GM23248 (cell line): ENCODE measurements around the gene ZSCAN9. TPM values are rescaled to one million over a fixed set of nuclear protein-coding genes. Genes with fewer than 3 reads are reported as not detected.
A peak's percentile ranks its signal among the peaks of the same experiment; 100 is the strongest.

Experiments used
- DNase-seq: peaks from one replicate; pipeline ENCODE4 v3.0.0-alpha.2; 2015
- H2AFZ ChIP-seq: fragments of 200-600 bp; sonication (generic); 2 replicates; pipeline ENCODE4 v1.6.1; 2016; ENCODE audit warnings: antibody characterized with exemption
- H3F3A ChIP-seq: fragments of 200-600 bp; sonication (generic); 2 replicates; pipeline ENCODE4 v1.6.1; 2016; ENCODE audit warnings: mild to moderate bottlenecking, antibody characterized with exemption, mixed run types; ENCODE audit not compliant: insufficient read depth
- H3K27ac ChIP-seq: fragments of 200-600 bp; sonication (generic); 2 replicates; pipeline ENCODE4 v1.5.1; 2016; ENCODE audit warnings: mild to moderate bottlenecking
- H3K27me3 ChIP-seq: fragments of 200-600 bp; sonication (generic); replicated peaks from 2 replicates; pipeline ENCODE4 v1.6.1; 2016; ENCODE audit warnings: mild to moderate bottlenecking; ENCODE audit not compliant: insufficient read depth
- H3K36me3 ChIP-seq: fragments of 200-600 bp; sonication (generic); 2 replicates; pipeline ENCODE4 v1.6.1; 2016; ENCODE audit warnings: low read depth, mild to moderate bottlenecking
- H3K4me1 ChIP-seq: fragments of 200-600 bp; sonication (generic); 2 replicates; pipeline ENCODE4 v1.6.1; 2016; ENCODE audit warnings: mild to moderate bottlenecking; ENCODE audit not compliant: insufficient read depth
- H3K4me2 ChIP-seq: fragments of 200-600 bp; sonication (generic); one replicate; pipeline ENCODE4 v1.6.1; 2016; ENCODE audit warnings: mild to moderate bottlenecking; ENCODE audit not compliant: unreplicated experiment
- H3K4me3 ChIP-seq: fragments of 200-600 bp; sonication (generic); 2 replicates; pipeline ENCODE4 v1.5.1; 2016; ENCODE audit warnings: mild to moderate bottlenecking
- H3K79me2 ChIP-seq: fragments of 200-600 bp; sonication (generic); 2 replicates; pipeline ENCODE4 v1.6.1; 2016; ENCODE audit warnings: mild to moderate bottlenecking; ENCODE audit not compliant: insufficient read depth
- H3K9ac ChIP-seq: fragments of 200-600 bp; sonication (generic); 2 replicates; pipeline ENCODE4 v1.6.1; 2016; ENCODE audit warnings: mild to moderate bottlenecking
- H3K9me2 ChIP-seq: fragments of 200-600 bp; sonication (generic); 2 replicates; pipeline ENCODE4 v1.6.1; 2016; ENCODE audit warnings: mixed run types, mild to moderate bottlenecking, moderate library complexity; ENCODE audit not compliant: insufficient read depth
- H3K9me3 ChIP-seq: fragments of 200-600 bp; sonication (generic); one replicate; pipeline ENCODE4 v1.6.1; 2017; ENCODE audit warnings: low read depth
- H4K20me1 ChIP-seq: fragments of 200-600 bp; sonication (generic); 2 replicates; pipeline ENCODE4 v1.6.0; 2016; ENCODE audit not compliant: insufficient read depth
- EZH2 ChIP-seq: fragments of 200-600 bp; sonication (generic); IDR thresholded peaks from 2 replicates; pipeline ENCODE4 v1.6.1; 2018; ENCODE audit warnings: antibody characterized with exemption, mild to moderate bottlenecking; ENCODE audit not compliant: insufficient read depth, poor library complexity, severe bottlenecking
- EZH2phosphoT487 ChIP-seq: fragments of 200-600 bp; sonication (generic); IDR thresholded peaks from 2 replicates; pipeline ENCODE4 v1.6.1; 2018; ENCODE audit warnings: antibody characterized with exemption, moderate library complexity, mild to moderate bottlenecking, low read depth; ENCODE audit not compliant: insufficient read depth
- WGBS, 2 experiments: methylation state at CpG; one replicate each; pipeline ENCODE4 v1.1.6; 2015 to 2017; ENCODE audit warnings: low lambda C conversion rate in 2 of 2, low coverage in 1 of 2; ENCODE audit errors: missing lambda C conversion rate in 2 of 2; 5-methylcytosine and 5-hydroxymethylcytosine counted together
- in situ Hi-C: fragments of 300-500 bp; cut with MboI; formaldehyde crosslinking; loops from 2 replicates; pipeline ENCODE4 v1.15.0; 2020
- polyA plus RNA-seq: library from polyadenylated mRNA; unstranded; fragments of >200 nt; fragmentation: Nextera tagmentation; extraction: Ambion mirVana; gene quantifications from 2 replicates; pipeline ENCODE4 v1.2.1, GENCODE V29; 2016
- total RNA-seq: library from RNA; depleted of rRNA; stranded (reverse); fragments of >200 nt; shearing (Covaris generic); gene quantifications from 2 replicates; pipeline ENCODE4 v1.2.3, GENCODE V29; 2014; rRNA removed

ZSCAN9 gene
- total and polyA plus RNA-seq, 2 experiments from 2014 or later, result 5.8 to 7.3 TPM

- no peaks in the 10 kb centered on the region for H3K9me2 ChIP-seq
- in situ Hi-C loops, result no loop called here
- peak; percentile 86 for DNase-seq
- 0 out of 2 replicates have a peak within 1 kb of the TSS, but pooled peaks have one; percentile 18 for H3K27ac ChIP-seq
- peak within 1 kb of the TSS; percentile 96 for H2AFZ ChIP-seq
- 0 out of 2 replicates have a peak, but pooled peaks cover 3% of the 10 kb centered on the region for H3F3A ChIP-seq
- H3K4me2 ChIP-seq, result peak within 1 kb of the TSS; percentile 95
- no peaks in the 10 kb centered on the region for H3K4me1 ChIP-seq
- no peaks in the 10 kb centered on the region for H4K20me1 ChIP-seq
- no peaks in the 10 kb centered on the region for H3K36me3 ChIP-seq
- H3K4me3 ChIP-seq, result peak within 1 kb of the TSS; percentile 90
- H3K79me2 ChIP-seq, result peaks cover 24% of the 10 kb centered on the region
- TF ChIP-seq EZH2 (no peak), EZH2phosphoT487 (no peak)
- H3K9ac ChIP-seq, result peak within 1 kb of the TSS; percentile 84
- WGBS, 2 experiments, result 1% methylated on average over 42 to 48 of the region's 50 CpGs
- H3K9me3 ChIP-seq, result no peaks in the 10 kb centered on the region
- H3K27me3 ChIP-seq, result no peaks in the 10 kb centered on the region
Measured at GRCh38 chr6:28281288-28282064, 56.4 kb downstream of the ZSCAN9 start, which contains the start of gene PGBD1. Gene PGBD1, plus strand, starts transcription at chr6:28281572. Its CDS starts 2,242 bp downstream, at chr6:28283814.

- Histone ChIP-seq H3K27ac (no peak overlapping the region), H3K4me3 (no peak overlapping the region), H3K9ac (no peak overlapping the region), H3K9me2 (no peaks in the 10 kb centered on the region), H3K79me2 (peaks cover 24% of the 10 kb centered on the region), H4K20me1 (no peaks in the 10 kb centered on the region), H3K4me1 (no peaks in the 10 kb centered on the region), H3K36me3 (peaks cover 6% of the 10 kb centered on the region; the same call in 1 of the 2 replicates), H3K27me3 (no peaks in the 10 kb centered on the region), H3K4me2 (peak overlapping the region; percentile 95), H3F3A (0 out of 2 replicates have a peak, but pooled peaks cover 3% of the 10 kb centered on the region), H2AFZ (no peak overlapping the region), H3K9me3 (no peaks in the 10 kb centered on the region)
- TF ChIP-seq EZH2 (no peak), EZH2phosphoT487 (no peak)
- in situ Hi-C loops, result no loop called here
- WGBS, 2 experiments, result 98 to 100% methylated on average over 2 of the region's 2 CpGs
- peak; percentile 17 for DNase-seq
Measured at GRCh38 chr6:28282926-28283325, 57.9 kb downstream of the ZSCAN9 start.

Other genes with a start within 250 kb of the ZSCAN9 start
- gene ZNF165, start 144.7 kb upstream of the ZSCAN9 start, total RNA-seq, result 0.25 and 0.86 TPM in 2 replicates
- 0.41 and 0.81 TPM in 2 replicates for gene ZNF165, start 144.7 kb upstream of the ZSCAN9 start, polyA plus RNA-seq
- gene ZSCAN16, start 100.7 kb upstream of the ZSCAN9 start, total RNA-seq, result 1.2 and 2.3 TPM in 2 replicates
- gene ZSCAN16, start 100.7 kb upstream of the ZSCAN9 start, polyA plus RNA-seq, result 1.2 TPM in 2 replicates
- gene ZKSCAN8, start 83.4 kb upstream of the ZSCAN9 start, total RNA-seq, result 12.0 and 13.2 TPM in 2 replicates
- 4.1 TPM in 2 replicates for gene ZKSCAN8, start 83.4 kb upstream of the ZSCAN9 start, polyA plus RNA-seq
- 3.7 and 4.2 TPM in 2 replicates for gene ZKSCAN4, start 27.0 kb downstream of the ZSCAN9 start, total RNA-seq
- 3.5 and 3.6 TPM in 2 replicates for gene ZKSCAN4, start 27.0 kb downstream of the ZSCAN9 start, polyA plus RNA-seq
- gene NKAPL, start 34.0 kb downstream of the ZSCAN9 start, total RNA-seq, result 0.97 and 1.9 TPM in 2 replicates
- 3.2 and 3.5 TPM in 2 replicates for gene NKAPL, start 34.0 kb downstream of the ZSCAN9 start, polyA plus RNA-seq
- gene ZSCAN26, start 41.9 kb downstream of the ZSCAN9 start, total RNA-seq, result 17.5 and 28.5 TPM in 2 replicates
- 14.1 and 15.0 TPM in 2 replicates for gene ZSCAN26, start 41.9 kb downstream of the ZSCAN9 start, polyA plus RNA-seq
- gene PGBD1, start 56.3 kb downstream of the ZSCAN9 start, total RNA-seq, result 4.9 and 6.7 TPM in 2 replicates
- 4.1 and 5.0 TPM in 2 replicates for gene PGBD1, start 56.3 kb downstream of the ZSCAN9 start, polyA plus RNA-seq
- 0.54 and 1.3 TPM in 2 replicates for gene ZSCAN31, start 110.9 kb downstream of the ZSCAN9 start, total RNA-seq
- 0.84 and 1.5 TPM in 2 replicates for gene ZSCAN31, start 110.9 kb downstream of the ZSCAN9 start, polyA plus RNA-seq
- gene ZKSCAN3, start 124.7 kb downstream of the ZSCAN9 start, total RNA-seq, result 3.0 and 4.0 TPM in 2 replicates
- gene ZKSCAN3, start 124.7 kb downstream of the ZSCAN9 start, polyA plus RNA-seq, result 1.6 and 2.5 TPM in 2 replicates
- 1.9 and 3.1 TPM in 2 replicates for gene ZSCAN12, start 174.5 kb downstream of the ZSCAN9 start, total RNA-seq
- 0.88 and 1.2 TPM in 2 replicates for gene ZSCAN12, start 174.5 kb downstream of the ZSCAN9 start, polyA plus RNA-seq
- gene ZSCAN23, start 218.2 kb downstream of the ZSCAN9 start, total RNA-seq, result 0.32 and 0.51 TPM in 2 replicates
- 0.13 and 0.84 TPM in 2 replicates for gene ZSCAN23, start 218.2 kb downstream of the ZSCAN9 start, polyA plus RNA-seq